Neural cell (in vitro differentiated cells): Measurements from ENCODE around the gene ATE1.

Source experiments
- POLR2AphosphoS5 ChIP-seq: IDR thresholded peaks from 2 replicates; pipeline ENCODE4 v1.6.1; 2012
- TF ChIP-seq, protein P1 (sequence below): fragments of 450-650 bp; IDR thresholded peaks from 2 replicates; pipeline ENCODE4 v1.5.1; 2014; ENCODE audit warnings: antibody characterized with exemption, mild to moderate bottlenecking, moderate library complexity; ENCODE audit not compliant: poor library complexity, severe bottlenecking

DNA sequence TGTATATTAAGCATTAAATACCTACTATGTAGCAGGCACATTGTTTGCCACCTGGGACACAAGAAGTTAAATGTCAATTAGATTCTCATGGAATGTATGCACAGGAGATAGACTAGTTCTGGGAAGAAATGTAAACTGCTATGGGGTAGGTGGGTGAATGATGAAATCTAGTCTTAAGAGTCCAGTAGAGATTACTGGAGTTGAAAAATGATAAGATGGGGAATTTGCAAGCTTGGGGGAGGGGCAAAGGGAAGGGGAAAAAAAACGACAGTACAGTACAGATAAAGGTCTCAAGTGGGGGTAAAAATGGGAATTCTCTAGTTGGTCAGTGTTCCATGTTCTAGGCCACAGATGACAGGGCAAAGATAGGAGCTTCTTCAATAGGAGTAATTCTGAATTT, 94.4 kb downstream of the ATE1 start:
- TF ChIP-seq, protein P1, sequence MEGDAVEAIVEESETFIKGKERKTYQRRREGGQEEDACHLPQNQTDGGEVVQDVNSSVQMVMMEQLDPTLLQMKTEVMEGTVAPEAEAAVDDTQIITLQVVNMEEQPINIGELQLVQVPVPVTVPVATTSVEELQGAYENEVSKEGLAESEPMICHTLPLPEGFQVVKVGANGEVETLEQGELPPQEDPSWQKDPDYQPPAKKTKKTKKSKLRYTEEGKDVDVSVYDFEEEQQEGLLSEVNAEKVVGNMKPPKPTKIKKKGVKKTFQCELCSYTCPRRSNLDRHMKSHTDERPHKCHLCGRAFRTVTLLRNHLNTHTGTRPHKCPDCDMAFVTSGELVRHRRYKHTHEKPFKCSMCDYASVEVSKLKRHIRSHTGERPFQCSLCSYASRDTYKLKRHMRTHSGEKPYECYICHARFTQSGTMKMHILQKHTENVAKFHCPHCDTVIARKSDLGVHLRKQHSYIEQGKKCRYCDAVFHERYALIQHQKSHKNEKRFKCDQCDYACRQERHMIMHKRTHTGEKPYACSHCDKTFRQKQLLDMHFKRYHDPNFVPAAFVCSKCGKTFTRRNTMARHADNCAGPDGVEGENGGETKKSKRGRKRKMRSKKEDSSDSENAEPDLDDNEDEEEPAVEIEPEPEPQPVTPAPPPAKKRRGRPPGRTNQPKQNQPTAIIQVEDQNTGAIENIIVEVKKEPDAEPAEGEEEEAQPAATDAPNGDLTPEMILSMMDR = no peak
- no peak for TF ChIP-seq POLR2AphosphoS5
